Left kidney (tissue), 2 donors: ENCODE data around the gene MPPED2. TPM values are rescaled to one million over a fixed set of nuclear protein-coding genes. Genes with fewer than 3 reads are reported as not detected.

ENCODE experiments used
- DNase-seq: peaks from one replicate; pipeline ENCODE4 v3.0.0-alpha.2; 2013
- polyA plus RNA-seq: library from polyadenylated mRNA; unstranded; fragments of 120-200 nt; gene quantifications from one replicate; pipeline ENCODE4 v1.2.1, GENCODE V29; 2013; ENCODE audit not compliant: insufficient read length

MPPED2 gene
- polyA plus RNA-seq, 1 donor = 19.0 TPM

DNA sequence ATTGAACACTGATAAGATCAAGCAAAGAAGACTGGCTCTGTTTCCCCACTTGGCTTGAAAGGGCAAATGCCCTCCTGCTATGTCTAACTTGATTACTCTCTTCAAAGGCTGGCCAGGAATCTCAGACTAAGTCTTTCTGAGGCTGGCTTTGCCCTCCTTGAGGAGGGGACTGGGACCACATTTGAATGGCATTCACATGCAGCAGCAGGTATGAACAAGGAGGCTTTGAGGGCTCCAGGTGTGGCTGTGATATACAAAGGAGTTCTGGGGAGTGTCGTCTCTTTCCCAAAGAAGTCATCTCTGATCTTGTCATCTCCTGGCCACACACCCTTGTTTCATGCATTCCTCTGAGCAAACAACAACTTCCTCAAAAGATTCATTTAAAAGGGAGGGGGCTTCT is 132.4 kb downstream of the MPPED2 start:
- DNase-seq = no peak

DNA sequence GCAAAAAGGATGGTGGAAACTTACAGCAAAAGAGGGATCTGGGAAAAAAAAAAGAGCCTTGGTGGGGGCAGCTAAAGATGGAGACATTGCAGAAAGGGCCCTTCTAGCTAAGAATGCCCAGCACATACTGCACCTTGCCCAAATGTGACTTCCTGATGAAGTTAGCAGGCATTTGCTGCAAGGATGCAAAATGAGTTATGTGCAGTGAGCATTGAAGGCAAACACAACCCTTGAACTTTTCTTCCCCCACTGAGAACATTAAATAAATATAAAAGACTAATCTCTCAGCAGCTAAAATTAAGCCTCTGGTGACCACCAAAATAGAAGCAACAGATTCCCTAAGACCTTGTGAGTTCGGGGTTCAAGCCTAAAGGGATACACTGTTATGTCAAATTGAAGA is 133.3 kb downstream of the MPPED2 start:
- no peak for DNase-seq

DNA sequence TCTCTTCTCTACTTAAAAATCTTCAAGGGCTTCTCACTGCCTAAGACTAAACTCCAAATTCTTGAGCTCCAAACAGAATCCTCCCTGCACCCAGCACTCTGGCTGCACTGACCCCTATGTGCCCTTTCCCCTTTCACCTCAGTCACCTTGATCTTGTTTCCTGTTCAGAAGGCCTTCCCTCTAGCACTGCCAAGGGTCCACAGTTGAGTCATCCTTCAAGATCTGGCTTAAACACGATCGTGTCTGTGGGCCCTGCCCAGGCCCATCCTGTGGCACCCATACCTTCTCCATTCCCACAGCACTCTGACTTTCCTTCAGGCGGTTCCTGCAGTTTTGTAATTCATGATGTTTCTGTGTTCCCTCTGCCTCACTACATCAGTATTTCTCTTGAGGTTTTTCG is 134.0 kb downstream of the MPPED2 start:
- DNase-seq = no peak

DNA sequence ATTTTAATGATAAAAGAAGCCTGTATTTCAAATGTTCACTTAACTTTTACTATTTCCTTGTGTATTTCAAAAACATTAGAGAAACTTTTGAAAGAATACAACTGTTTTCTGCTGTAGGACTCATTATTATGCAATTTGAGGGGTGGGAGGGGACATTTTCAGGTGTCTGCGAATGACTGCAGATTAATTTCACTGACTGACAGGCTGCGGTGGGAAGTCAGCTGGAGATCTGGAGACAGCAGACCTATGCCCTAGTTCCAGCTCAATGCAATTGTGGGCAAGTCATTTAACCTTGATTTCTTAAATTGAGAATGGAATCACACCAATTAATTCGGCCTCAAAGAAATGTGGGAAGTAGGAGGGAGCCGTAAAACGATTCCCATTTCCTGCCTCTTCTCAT is 134.5 kb downstream of the MPPED2 start:
- no peak for DNase-seq

DNA sequence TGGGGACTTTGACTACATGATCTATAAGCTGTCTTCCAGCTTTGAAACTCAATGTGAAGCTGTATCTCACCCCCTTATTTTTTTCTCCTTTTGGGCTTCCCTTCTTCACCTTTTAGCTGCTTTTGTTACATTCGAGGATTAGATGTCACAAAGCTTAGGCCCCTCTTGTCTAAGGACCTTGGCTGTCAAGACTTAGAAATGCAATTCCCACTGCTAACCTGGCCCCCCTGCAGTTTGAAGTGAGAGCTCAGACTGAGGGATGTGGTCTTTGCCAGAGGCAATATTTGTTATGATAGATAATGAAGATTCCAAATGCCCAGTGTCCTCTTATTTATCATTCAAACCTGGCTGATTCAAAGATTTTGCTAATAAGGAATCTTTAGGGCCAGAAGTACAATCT is 135.0 kb downstream of the MPPED2 start:
- no peak for DNase-seq

DNA sequence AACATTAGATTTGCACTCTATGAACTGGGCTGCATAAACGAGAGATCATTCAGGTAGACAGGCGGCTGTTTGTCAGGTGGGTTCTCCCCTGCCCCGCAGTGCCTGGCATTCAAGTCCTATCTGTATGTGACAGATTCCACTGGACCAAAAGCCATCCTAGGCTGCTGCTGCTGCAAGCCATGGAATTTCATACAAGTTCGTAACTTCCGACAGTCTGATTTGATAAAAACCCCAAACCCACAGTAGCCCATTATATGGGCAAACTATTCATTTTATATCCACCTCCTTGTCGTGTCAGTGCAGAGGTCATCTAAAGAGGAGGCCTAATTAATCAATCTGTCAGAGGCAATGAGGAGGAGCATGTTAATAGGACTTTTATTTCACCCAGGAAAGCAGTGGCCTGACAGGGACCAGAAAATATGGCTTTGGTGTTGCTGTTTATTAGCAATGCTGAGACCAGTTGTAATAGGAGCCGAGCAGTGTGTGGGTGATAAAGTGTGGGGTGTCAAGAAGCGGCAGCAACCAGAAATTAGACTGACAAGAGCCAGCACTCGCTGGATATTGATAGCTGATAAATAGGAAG is 139.0 kb downstream of the MPPED2 start:
- peak; percentile 48 for DNase-seq

DNA sequence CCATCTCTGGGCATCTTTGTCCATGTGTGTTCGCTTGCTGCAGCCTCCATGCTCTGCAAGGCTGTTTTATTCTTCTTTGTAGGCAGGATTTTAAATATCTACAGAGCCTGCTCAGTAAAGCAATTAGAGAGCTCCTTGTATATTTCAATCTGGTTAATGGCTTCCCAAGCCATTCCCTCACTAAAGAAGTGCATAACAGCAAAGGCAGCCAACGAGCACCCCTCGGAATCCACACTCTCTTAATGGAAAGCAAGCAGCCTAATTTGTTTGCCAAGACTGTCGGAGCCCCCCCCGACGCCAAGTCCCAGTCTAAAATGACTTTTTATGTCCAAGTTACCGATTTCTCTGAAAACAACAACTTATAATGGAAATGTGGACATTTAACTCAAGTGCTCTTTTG is 139.6 kb downstream of the MPPED2 start:
- DNase-seq = no peak

DNA sequence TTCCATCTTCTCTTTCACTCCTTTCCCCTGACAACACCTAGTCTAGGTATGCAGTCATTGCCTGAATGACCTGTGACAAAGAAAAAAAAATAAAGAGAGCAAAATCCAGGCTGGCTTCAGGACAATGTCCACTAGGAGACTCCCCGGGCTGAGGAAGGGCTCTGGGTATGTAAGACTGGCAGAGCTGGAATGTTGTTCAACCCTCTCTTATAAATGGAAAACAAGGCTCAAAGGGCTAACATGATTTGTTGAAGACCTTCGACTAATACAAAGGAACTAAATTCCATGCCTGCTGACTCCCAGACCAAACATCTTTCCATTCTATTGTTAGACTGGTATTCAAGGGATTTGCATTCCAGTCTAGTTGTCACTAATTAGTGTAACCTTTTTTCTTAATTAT is 141.1 kb downstream of the MPPED2 start:
- DNase-seq = no peak

DNA sequence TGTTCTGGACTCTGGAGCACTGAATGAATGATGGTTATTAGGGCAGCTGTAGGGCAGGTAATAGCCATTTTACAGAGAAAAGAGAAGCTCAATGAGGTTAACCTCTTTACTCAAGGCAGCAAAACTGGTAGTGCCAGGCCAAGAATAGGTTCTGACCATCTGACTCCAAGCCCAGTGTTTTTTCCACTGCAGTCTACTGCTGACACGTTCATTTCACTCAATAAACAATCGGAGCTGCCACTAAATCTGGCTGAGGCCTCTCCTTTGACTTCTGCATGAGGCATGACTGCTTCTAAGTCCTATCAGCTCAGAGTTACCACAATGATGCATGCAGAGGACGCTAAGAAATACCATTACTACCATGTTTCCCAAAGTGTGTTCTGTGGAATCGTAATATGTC is 145.6 kb downstream of the MPPED2 start:
- no peak for DNase-seq

DNA sequence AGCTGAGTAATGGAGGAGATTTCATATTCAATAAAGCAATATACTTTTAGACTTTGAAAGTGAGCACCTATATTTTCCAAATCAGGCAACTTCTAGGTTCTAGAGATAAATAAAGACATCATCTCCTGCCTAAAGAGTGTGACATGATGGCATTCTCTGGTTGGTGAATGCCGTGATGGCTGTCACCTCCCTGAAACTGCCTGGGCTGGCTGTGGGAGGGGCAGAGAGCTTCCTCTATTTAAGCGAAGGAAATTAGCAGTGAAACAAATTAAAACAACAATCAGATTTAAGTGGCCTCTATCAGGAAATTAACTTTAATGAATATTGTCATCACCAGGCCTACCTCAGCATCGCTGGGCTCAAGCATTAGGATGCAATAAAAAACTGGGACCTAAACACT is 149.4 kb downstream of the MPPED2 start:
- DNase-seq = no peak

DNA sequence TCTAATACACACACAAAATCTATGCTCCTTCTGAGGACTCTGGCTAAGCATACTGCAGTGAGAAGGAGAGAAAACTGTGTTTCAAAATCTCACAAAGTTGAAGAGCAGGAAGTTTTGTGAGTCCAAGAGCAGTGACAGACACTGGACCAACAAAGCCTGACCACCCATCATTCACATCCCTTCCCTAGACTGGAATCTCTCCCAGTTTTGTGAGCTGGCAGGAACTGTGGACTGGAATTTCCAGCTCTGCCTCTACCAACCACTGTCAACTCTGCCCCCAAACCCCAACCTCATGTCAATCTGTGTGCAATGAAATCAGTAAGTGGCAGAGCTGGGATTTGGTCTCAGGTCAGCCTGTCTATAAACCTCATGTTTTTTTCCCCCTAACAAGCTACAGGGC is 150.7 kb downstream of the MPPED2 start:
- DNase-seq = no peak

DNA sequence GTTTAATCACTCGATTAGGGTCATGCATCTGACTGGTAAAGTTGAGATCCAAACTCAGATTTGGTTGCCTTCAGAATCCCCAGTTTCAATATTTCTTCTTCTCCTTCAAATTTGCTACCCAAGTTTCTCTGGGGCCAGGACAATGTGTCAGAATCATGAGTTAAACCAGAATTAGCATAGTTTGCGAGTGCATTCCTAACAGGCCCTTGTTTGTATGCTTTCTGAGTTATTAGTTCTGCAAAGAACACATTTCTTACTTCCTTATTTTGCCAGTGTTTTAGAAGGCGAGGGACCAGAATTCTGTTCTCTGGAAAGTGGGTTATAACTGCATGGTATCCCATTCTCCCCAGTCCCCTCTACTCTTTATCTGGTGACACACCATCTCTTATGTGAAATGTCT is 151.3 kb downstream of the MPPED2 start:
- no peak for DNase-seq

DNA sequence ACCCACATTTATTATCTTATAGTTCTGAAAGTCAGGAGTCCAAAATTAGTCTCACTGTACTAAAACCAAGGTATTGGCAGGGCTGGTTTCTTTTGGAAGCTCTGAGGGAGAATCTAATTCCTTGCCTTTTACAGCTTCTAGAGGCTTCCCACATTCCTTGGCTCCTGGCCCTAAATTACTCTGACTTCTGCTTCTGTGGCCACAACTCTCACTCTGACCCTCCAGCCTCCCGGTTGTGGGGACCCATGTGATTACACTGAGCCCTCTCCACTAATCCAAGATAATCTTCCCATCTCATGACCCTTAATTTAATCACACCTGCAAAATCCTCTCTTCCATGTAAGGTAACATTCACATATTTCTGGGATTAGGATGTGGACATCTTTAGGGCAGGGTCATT is 152.3 kb downstream of the MPPED2 start:
- no peak for DNase-seq

DNA sequence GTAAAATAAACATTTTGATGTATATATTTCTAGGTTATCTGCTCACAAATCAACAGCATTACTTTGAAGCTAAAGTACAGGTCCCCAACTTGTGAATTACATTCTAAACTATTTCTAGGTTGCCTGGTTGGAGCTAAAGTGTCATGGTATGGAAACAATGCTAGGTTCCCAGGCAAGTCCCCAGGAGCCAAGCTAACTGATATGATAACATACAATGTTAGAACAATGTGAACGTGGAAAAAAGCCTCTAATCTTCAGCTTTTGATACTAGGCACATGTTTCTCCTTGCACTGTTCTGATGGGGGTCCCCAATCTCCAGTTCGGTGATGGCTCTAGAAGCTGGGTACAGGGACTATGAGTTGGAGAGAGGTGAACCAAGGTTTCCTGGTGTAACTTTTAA is 153.4 kb downstream of the MPPED2 start:
- DNase-seq = no peak

DNA sequence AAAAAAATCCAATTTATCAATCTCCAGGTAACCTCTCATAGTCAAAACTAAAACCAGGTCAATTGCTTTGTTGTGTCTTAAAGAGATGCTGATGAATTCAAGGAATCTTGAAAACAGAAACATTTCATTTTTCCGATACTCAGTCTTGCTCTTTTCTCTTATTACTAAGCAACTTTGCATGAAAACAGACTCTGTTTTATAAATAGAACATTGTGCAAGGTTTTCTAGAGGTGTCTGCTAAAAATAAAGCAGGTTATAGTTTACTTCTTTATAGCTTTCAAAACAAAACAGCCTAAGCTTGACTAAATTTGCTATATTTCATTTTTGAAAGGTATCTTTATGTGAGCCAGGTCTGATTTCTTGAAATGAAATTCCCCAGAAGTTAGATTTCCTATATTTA is 154.0 kb downstream of the MPPED2 start:
- DNase-seq = no peak

DNA sequence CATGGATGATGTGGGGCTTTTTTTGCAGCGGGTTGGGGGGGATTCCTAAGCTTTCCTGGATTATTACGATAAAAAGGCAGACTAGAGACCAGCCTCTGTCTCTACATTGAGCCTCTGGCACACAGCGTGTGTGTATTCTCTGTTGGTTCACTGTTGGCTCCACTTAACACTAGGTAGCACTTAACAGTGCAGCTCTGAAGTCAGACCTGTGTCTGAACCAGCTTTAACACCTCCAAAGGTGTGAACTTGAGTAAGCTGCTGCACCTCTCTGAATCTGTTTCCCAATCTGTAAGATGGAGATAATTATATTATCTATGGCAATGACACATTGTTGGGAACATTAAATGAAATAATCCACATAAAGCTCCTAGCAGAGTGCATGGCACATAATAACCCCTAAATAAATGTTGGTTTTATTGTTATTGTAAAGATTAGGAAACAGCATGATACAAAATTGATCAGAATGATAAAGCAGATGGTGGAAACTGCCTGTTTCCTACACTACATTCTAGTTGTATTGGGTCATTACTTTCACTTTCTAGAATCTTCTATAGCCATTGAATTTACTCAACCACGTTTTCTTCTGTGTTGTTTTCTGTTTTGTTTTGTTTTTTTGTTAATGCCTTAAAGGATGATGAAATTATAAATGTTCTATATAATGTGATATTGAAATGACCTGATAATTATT is 154.9 kb downstream of the MPPED2 start:
- DNase-seq = no peak

DNA sequence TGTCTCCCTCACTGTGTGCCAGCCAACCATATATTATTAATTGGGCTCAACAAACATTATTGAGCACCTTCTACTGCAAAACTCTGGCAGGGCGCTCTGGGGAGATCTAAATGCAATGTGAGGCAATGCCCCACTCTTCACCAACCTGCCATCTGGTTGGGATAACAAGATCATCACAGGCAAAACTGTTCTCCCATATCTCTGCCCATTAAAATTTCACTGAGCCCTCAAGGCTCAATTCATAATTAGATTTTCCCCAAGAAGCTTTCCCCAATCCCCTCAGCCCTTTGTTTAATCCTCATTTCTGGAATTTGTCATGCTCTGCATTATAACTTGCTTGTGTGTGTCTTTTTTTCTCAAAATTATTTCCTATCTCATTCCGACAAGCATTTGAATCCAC is 156.6 kb downstream of the MPPED2 start:
- no peak for DNase-seq

DNA sequence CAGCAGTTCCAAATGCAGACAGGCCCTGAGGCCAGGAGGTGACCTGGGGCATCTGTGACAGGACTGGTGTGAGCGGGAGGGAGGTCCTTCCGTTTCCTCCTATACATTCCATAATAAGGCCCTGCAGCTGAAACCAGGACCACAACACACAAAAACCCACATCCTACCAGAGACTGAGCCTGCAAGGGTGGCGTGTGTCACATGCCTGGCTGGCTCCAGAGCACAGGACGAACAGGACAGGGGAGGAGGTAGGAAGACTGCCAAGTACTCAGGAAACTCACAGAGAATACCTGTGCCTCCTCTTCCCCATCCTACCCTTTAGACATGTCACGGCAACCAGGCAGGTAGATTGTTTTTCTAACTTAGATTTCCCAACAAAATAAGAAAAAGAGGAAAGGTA is 159.4 kb downstream of the MPPED2 start:
- no peak for DNase-seq

DNA sequence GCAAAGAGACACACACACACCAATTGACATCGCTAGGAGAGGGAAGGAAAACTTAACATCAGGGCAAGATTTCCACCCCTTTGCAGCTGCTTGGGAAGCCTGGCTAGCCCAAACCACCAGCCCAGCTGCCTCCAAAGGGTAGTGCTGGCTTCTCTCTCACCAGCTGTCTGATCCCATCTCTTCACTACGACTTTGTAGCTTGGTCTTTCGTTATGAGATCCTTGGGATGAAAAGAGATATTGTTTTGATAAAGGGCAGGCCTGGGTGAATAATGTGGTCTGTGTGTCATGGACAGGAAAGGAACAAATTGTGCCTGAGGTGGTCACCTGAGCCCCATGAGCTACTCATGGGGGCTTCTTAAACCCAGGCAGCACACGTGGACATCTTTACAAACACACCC is 161.3 kb downstream of the MPPED2 start:
- DNase-seq = no peak

DNA sequence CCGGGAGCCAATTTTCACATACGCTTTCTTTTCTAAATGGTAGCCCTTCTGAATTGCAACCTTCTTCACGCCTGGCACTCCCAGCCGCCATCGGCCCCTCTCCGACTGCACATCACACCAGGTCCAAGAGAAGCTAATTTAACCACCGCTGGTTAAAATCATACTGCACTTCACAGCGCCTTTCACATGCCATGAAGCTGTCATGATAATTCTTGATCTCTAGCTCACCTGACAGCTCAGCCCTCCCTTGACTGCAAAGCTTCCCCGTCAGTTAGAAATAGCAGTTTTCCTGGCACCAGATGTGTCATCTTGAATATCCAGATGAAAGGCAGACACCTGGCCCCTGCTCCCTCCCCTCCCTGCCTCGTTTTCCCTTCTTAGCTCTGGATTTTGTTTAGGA is 161.8 kb downstream of the MPPED2 start:
- no peak for DNase-seq

DNA sequence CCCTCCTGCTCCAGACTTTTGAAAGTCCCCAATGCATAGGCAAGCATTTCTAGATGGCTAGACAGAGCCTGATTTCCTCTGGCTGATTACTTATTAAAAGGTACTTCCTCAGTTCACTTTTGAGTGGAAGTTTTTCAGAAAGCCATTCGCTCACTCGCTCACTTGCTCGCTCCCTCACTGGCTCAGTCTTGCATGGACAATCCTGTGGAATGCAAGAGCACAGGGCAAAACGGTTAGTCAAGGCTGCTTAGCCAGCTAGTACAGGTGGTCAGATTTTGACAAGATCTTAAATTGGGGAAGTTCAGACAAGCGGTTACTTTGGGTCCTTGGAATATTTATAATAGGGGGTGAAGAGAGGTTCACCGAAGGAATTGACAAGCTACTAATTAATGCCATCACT is 162.3 kb downstream of the MPPED2 start:
- peak; percentile 74 for DNase-seq

DNA sequence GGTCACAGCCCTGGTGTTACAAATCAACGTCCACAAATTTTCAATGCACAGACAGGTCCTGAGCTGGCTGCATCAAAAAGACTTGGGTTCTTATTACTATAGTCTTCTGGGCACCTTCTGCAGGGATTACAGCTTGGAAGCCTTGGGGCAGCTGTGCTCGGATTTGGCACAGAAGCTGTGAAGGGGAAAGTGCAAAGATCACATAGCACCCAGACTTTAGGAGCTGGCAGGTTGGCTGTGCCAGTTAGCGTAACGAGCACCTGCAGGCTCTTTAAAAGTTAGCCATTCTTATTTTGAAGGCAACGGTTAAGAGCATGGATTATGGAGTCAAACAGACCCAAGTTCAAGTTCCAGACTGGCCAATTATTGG is 162.9 kb downstream of the MPPED2 start:
- no peak for DNase-seq

DNA sequence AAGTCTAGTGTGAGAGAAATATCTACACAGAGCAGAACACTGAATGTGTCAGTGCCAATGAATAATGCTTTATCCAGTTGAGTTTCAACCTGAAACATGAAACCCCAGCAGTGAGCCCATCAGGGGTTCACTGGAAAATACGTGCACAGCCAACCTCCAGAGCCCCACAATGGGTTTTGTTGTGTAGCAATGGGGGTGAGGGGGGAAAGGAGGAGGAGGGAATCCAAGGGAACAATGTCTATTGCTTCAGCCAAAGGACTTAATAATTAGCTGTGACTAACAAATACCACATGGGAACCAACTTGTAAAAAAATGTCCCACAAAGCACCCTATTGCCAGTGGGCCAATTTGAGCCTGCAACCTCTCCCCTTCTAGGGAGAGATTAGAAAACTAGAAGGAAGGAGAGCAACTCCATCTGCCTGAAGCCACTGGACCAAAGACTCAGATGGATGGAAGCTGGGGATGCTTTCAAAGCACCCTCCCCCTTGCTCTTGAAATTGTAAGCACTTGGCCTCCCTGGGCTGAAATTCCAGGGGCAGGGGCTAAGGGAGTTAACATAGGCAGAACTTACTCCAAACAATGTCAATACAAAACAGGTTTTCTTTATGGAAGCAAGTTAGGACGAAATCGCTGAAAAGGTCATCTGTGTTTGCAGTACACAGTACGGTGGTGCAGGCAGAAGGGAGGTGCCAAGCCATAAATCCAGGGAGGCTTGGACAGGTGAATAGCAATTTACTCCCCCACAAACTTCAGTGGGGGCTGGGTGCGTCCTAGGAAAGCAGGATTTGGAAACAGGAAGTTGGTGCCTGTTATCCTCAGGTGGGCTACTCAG is 163.5 kb downstream of the MPPED2 start:
- DNase-seq = no peak
